ENCODE results near the gene SH3BP5. TPM values are rescaled to one million over a fixed set of nuclear protein-coding genes. Genes with fewer than 3 reads are reported as not detected.
A peak's percentile ranks its signal among the peaks of the same experiment; 100 is the strongest.

SH3BP5 gene
- total RNA-seq, 2 experiments from 2014 or later: 15.1 to 31.3 TPM

DNA sequence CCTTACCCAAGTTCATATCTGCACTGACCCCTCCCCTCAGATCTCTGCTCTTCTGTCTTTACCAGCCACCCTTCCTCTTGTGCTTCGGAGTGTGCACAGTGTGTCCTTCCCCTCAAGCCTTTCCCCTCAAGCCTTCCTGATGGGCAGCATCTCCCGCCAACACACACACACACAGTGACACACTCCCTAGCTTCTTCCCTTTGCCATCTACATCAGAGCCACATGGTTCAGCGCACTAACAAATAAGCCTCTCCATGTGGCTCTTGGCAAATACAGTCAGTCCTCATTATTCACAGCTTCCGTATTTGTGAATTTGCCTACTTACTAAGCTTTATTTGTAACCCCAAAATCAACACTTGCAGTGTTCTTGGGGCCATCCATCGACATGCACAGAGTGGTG is 37.5 kb downstream of the SH3BP5 start:
- Histone ChIP-seq H3K9me3 (ENCODE audit: low read length) (no peaks in the 10 kb centered on the region), H3K4me2 (ENCODE audit: low read length) (peak overlapping the region; percentile 24), H4K20me1 (ENCODE audit: insufficient read depth, low read length) (no peaks in the 10 kb centered on the region), H2AFZ (ENCODE audit: low read length) (peak overlapping the region; percentile 22; the same call in 1 of the 2 replicates), H3K4me3 (ENCODE audit: low read depth, low read length, poor library complexity, severe bottlenecking) (no peak overlapping the region), H3K79me2 (ENCODE audit: insufficient read depth, low read depth, low read length) (peaks cover 5% of the 10 kb centered on the region; the same call in 1 of the 2 replicates), H3K36me3 (ENCODE audit: insufficient read depth, low read length) (peaks cover 31% of the 10 kb centered on the region), H3K4me1 (ENCODE audit: insufficient read depth, low read length, poor library complexity, severe bottlenecking) (peaks cover 45% of the 10 kb centered on the region), H3K27ac (ENCODE audit: low read depth, low read length, poor library complexity, severe bottlenecking) (no peak overlapping the region), H3K9me2 (ENCODE audit: insufficient read depth, low read length) (no peaks in the 10 kb centered on the region)
- ChIA-PET CTCF (ENCODE audit: unreplicated experiment) (no interaction called here), POLR2A (interaction anchor here (0.6 to 2.6 kb wide), 11 partner anchors 9 to 137 kb away, joined by 3 to 9 read pairs (median 3); no protein-coding TSS in a partner anchor)
- no peak for DNase-seq (ENCODE audit: low spot score)
- intact Hi-C loops (cut with micrococcal nuclease; ENCODE audit: unreplicated experiment): no loop called here
- TF ChIP-seq, protein P1, sequence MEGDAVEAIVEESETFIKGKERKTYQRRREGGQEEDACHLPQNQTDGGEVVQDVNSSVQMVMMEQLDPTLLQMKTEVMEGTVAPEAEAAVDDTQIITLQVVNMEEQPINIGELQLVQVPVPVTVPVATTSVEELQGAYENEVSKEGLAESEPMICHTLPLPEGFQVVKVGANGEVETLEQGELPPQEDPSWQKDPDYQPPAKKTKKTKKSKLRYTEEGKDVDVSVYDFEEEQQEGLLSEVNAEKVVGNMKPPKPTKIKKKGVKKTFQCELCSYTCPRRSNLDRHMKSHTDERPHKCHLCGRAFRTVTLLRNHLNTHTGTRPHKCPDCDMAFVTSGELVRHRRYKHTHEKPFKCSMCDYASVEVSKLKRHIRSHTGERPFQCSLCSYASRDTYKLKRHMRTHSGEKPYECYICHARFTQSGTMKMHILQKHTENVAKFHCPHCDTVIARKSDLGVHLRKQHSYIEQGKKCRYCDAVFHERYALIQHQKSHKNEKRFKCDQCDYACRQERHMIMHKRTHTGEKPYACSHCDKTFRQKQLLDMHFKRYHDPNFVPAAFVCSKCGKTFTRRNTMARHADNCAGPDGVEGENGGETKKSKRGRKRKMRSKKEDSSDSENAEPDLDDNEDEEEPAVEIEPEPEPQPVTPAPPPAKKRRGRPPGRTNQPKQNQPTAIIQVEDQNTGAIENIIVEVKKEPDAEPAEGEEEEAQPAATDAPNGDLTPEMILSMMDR (conservative IDR thresholded peaks at IDR 0.05; ENCODE audit: low read length): no peak
- no peak for TF ChIP-seq EZH2phosphoT487 (IDR thresholded peaks at IDR 0.05; ENCODE audit: borderline replicate concordance, low read depth, low read length)
- no TSS peak for BruUV-seq (replicated peaks)

DNA sequence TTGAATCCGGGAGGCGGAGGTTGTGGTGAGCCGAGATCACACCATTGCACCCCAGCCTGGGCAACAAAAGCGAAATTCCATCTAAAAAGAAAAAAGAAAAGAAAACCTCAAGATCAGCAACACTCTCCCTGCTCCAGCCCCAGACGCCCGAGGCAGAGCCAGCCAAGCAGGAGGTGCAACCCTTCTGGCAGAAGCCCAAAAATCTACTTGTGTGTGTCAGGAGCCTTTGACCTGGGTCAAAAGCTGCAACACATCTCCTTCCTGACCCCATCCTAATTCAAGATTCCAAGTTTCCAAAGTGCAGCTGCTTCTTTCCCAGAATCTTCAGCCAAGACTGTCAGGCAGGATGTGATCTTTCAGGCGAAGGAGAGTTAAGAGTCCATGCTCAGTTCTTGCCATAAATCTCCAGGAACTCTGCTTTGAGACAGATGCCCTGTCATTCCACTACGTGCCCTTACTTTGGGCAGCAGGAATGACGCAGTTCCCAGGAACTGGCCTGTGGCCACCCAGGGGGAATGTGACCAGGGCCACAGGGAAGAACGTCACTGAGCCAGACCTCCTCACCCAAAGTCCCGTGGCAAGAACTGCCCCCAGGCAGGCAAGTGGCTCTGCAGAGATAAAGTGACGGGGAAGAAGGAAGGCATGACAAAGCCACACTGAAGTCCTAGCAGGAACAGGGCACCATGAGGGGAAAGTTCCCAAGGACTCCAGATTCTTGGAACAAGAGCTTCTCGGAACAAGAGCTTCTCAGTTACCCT is 39.4 kb downstream of the SH3BP5 start:
- Histone ChIP-seq H3K4me1 (ENCODE audit: insufficient read depth, low read length, poor library complexity, severe bottlenecking) (peaks cover 45% of the 10 kb centered on the region), H3K9me3 (ENCODE audit: low read length) (no peaks in the 10 kb centered on the region), H4K20me1 (ENCODE audit: insufficient read depth, low read length) (no peaks in the 10 kb centered on the region), H2AFZ (ENCODE audit: low read length) (peak overlapping the region; percentile 53; the same call in 1 of the 2 replicates), H3K9me2 (ENCODE audit: insufficient read depth, low read length) (no peaks in the 10 kb centered on the region), H3K27ac (ENCODE audit: low read depth, low read length, poor library complexity, severe bottlenecking) (peak overlapping the region; percentile 71), H3K36me3 (ENCODE audit: insufficient read depth, low read length) (peaks cover 38% of the 10 kb centered on the region), H3K4me3 (ENCODE audit: low read depth, low read length, poor library complexity, severe bottlenecking) (no peak overlapping the region), H3K79me2 (ENCODE audit: insufficient read depth, low read depth, low read length) (peaks cover 5% of the 10 kb centered on the region; the same call in 1 of the 2 replicates), H3K4me2 (ENCODE audit: low read length) (no peak overlapping the region)
- DNase-seq (ENCODE audit: low spot score): no peak
- TF ChIP-seq, protein P1 (conservative IDR thresholded peaks at IDR 0.05; ENCODE audit: low read length): no peak
- no peak for TF ChIP-seq EZH2phosphoT487 (IDR thresholded peaks at IDR 0.05; ENCODE audit: borderline replicate concordance, low read depth, low read length)
- POLR2A ChIA-PET: interaction anchor here (0.7 to 1.0 kb wide), 3 partner anchors 19 to 65 kb away, joined by 3 read pairs; no protein-coding TSS in a partner anchor
- intact Hi-C loops (cut with micrococcal nuclease; ENCODE audit: unreplicated experiment): loop anchor here (2.0 kb wide), 1 partner anchor 38 kb away; no protein-coding TSS in a partner anchor
- no TSS peak for BruUV-seq (replicated peaks)
- CTCF ChIA-PET (ENCODE audit: unreplicated experiment): interaction anchor here (0.6 to 1.0 kb wide), 2 partner anchors 12 to 1092 kb away, joined by 3 to 4 read pairs; no protein-coding TSS in a partner anchor
